ENCODE data around the gene FAM168A.

GRCh38 chr11:73506038-73506437 is 91.9 kb downstream of the FAM168A start:
- no peak for TF ChIP-seq CTCF (IDR thresholded peaks at IDR 0.05; ENCODE audit: low read length)
- no peak for TF ChIP-seq EZH2 (optimal IDR thresholded peaks at IDR 0.05; ENCODE audit: low read depth, low read length)
